GM12874 (cell line): ENCODE results near the gene SLMAP.

Experiments
- CTCF ChIP-seq: IDR thresholded peaks from 2 replicates; pipeline ENCODE4 v1.5.1; 2011; ENCODE audit warnings: low read depth, mild to moderate bottlenecking, control low read depth, low read length, moderate library complexity; ENCODE audit not compliant: insufficient read depth

The SLMAP gene

GRCh38 chr3:57808961-57809608 lies 53.0 kb downstream of the SLMAP start:
- TF ChIP-seq CTCF, result no peak

- TF ChIP-seq CTCF, result no peak
These were observed 53.5 kb downstream of the SLMAP start for GRCh38 chr3:57809609-57809968.

- no peak for TF ChIP-seq CTCF
These were observed 53.9 kb downstream of the SLMAP start for GRCh38 chr3:57810048-57810447.

- TF ChIP-seq CTCF, result no peak
These were observed 54.5 kb downstream of the SLMAP start for GRCh38 chr3:57810471-57811137.

GRCh38 chr3:57815036-57815435 lies 58.9 kb downstream of the SLMAP start:
- no peak for TF ChIP-seq CTCF

GRCh38 chr3:57816471-57817095 lies 60.5 kb downstream of the SLMAP start:
- TF ChIP-seq CTCF, result no peak

GRCh38 chr3:57818772-57819171 lies 62.7 kb downstream of the SLMAP start:
- no peak for TF ChIP-seq CTCF
